RCC 7860 (cell line): ENCODE measurements around the gene MYL11.
"Not testable (repeated sequence)": the region's sequence is repeated elsewhere in the genome, so short reads cannot be mapped to it uniquely, and the experiment has no call there.

Experiments used
- DNase-seq: peaks from one replicate; pipeline ENCODE4 v3.0.0-alpha.2; 2015; ENCODE audit warnings: low spot score
- FAIRE-seq: peaks from 2 replicates; lab custom pipeline; 2012; peaks lifted over from hg19 to GRCh38; lab: Jason Lieb, UNC

MYL11 gene

DNA sequence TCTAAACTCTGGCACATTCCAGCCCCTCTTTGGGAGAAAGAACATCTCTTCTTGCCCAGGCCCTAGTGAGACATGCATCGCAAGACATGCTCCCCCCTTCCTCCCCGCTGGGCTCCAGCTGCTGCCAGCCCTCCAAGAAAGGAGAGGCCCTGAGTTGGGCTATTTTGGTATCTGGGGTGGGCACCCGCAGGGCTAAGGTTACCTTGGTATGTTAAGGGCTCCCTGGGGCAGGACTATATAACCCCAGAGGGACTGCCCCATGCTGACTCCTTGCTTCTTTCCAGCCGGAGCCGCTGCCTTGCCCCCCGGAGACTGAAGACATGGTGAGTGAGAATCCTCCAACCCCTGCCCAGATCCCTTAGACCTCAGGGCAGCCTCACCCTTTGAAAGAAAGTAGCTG, at the start of gene MYL11:
MYL11 (plus strand) TSS at position 265 of the 400 bp plus-strand sequence; CDS start at position 321, 56 bp downstream.
- DNase-seq (no peak), FAIRE-seq (no peak)

DNA sequence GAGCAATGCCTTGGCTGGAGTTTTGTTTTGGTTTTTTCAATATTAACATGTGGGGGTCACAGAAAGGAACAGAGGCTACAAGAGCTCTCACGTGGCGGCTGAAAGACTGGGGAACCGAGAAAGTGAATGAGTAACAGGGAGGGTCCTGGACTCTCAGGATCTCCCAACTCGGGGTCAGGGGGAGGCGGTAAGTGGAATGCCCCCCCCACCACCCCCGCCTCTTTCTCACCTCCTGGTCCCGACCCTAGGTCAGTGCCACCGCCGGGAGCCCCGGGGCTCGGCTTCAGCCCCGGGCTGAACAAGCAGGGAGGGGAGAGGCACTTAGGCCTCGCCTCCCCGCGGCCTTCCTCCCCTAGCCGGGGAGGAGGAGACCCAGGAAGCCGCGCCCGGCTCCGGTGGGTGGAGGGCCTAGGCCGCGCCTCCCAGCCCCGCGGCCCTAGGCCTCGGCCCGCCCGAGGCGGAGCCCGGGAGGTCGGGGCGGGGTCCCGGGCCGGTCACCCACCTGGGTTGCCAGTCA, 40.1 kb upstream of the MYL11 start:
- FAIRE-seq = not testable (repeated sequence)
- peak; percentile 40 for DNase-seq

GRCh38 chr16:30335028-30335597, 39.5 kb upstream of the MYL11 start:
- FAIRE-seq = not testable (repeated sequence)

GRCh38 chr16:30335598-30336474, 38.8 kb upstream of the MYL11 start:
- DNase-seq (peak; percentile 55), FAIRE-seq (no peak)

More at GRCh38 chr16:30335028-30335597, 39.5 kb upstream of the MYL11 start:
- peak; percentile 55 for DNase-seq

DNA sequence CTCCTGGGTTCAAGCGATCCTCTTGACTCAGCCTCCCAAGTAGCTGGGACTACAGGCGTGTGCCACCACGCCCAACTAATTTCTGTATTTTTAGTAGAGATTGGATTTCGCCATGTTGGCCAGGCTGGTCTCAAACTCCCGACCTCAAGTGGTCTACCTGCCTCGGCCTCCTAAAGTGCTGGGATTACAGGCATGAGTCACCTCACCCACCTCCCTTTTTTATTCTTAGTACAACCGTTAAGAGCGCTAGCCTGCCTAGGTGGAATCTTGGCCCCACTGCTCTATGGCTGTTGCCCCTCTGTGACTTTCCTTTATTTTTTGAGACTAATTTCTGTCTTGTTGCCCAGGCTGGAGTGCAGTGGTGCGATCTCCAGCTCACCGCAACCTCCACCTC, 36.6 kb upstream of the MYL11 start:
- not testable (repeated sequence) for DNase-seq, FAIRE-seq

DNA sequence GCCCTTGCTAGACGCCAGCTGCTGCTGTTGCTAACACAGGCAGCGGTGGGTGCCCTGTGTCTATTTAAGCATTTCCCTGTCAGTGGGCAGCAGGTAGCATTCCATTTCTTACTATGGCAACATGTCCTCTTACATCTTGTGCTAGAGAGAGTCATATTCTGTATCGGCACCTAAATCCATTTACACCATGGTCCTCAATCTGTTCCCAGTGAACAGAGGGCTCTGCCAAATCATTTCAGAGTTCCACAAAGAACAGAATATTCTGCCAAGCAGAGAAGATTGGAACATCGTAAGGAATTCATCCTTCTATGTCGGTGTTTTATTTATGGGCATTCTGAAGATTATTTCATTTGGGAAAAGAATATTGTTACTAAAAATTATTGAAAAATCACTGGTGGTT, 35.9 kb upstream of the MYL11 start:
- FAIRE-seq = not testable (repeated sequence)

DNA sequence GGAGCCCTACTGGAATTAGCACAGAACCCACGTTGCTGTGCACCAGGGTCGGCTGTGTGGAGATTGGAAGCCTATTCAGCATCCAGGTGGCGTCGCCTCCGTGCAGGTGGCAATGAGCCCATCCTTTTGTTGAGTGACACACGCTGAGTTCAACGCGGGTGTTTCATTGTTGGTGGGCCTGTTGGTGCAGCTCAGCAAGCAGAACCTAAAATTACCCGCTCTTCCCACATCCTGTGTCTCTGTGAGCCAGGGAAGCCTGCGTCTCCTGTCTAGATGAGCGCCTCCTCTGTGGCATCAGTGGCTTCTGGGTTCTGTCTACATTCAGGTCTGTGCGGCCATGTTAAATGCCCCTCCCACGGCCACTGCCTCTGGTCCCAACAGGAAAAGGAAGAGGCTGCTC, 34.0 kb upstream of the MYL11 start:
- FAIRE-seq = no peak
- no peak for DNase-seq

More for the DNA sequence above, 35.9 kb upstream of the MYL11 start:
- DNase-seq = not testable (repeated sequence)

GRCh38 chr16:30341971-30342370, 32.6 kb upstream of the MYL11 start:
- not testable (repeated sequence) for FAIRE-seq, DNase-seq

DNA sequence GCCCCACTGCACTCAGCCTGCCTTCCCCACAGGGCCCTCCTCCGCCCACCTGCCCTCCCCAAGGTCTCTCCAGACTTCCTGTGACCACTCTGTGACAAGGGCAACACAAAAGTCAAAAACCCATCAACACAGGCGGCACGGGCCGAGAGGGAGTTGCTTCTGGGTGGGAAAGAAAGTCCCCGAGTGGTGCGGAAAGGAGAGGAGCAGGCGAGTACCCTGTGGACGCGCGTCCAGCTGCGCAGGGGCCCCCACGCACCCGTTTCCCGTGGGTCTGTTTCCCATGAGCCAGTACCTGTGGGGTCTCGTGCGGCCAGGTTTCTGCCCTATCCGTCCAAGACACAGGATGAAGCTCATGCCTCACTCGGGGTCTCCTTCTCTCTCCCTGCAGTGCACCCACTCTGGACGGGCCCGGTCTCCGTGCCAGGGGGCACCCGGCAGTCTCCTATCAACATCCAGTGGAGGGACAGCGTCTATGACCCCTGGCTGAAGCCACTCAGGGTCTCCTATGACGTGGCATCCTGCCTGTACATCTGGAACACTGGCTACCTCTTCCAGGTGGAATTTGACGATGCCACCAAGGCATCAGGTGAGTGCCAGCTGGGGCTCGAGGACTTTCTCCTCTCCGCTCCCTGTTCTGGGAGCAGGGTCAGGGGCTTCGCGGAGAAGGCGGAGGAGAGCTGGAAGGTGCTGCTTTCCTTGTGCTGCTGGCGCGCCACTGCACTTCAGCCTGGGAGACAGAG, 31.7 kb upstream of the MYL11 start:
- no peak for DNase-seq
- no peak for FAIRE-seq

DNA sequence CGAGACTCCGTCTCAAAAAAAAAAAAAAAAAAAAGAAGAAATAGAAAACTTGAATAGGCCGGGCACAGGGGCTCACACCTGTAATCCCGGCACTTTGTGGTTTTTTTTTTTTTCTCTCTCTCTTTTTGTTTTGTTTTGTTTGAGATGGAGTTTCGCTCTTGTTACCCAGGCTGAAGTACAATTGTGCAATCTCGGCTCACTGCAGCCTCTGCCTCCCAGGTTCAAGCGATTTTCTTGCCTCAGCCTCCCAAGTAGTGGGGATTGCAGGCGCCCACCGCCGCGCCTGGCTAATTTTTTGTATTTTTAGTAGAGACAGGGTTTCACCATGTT, 31.1 kb upstream of the MYL11 start:
- DNase-seq, FAIRE-seq: not testable (repeated sequence)

DNA sequence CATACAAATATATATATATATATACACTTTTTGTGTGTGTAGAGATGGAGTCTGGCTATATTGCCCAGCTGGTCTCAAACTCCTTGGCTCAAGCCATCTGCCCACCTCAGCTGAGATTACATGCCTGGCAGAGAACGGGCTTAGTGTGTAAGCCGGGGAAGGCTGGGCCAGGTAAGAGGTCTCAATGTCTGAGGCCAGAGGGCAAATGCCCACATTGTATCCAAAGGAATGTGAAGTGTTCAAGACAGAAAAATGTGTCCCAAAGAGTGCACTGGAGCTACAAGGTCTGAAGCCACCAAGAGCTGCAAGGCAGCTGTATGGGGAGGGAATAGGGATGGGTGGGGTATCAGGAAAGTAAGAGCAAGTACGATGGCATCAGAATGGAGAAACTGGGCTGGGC, 28.3 kb upstream of the MYL11 start:
- DNase-seq = no peak

DNA sequence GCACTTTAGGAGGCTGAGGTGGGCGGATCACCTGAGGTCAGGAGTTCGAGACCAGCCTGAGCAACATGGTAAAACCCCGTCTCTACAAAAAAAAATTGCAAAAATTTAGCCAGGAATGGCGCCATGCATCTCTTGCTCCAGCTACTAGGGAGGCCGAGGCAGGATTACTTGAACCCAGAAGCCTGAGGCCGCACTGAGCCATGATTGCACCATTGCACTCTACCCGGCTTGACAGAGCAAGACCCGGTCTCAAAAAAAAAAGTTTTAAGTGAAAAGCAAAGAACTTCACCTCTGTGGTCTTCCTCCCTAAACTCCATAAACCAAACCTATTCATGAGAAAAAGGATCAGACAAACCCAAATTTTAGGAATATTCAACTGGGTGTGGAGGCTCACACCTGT, 26.5 kb upstream of the MYL11 start:
- FAIRE-seq (no peak), DNase-seq (no peak)

More for the DNA sequence above, 28.3 kb upstream of the MYL11 start:
- FAIRE-seq = no peak

DNA sequence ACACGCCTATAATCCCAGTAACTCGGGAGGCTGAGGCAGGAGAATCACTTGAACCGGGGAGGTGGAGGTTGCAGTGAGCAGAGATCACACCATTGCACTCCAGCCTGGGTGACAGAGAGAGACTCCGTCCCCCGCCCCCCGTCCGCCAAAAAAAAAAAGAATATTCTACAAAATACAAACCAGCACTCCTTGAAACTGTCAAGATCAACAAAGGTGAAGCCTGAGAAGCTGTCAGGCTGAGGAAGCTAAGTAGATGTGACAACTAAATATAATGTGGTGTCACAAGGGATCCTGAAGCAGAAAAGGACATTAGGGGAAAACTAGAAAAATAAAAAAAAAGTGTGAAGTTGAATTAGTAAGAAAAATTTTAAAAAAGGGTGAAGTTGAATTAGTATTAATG, 25.7 kb upstream of the MYL11 start:
- FAIRE-seq (no peak), DNase-seq (no peak)

- FAIRE-seq (no peak), DNase-seq (no peak)
These were observed 24.9 kb upstream of the MYL11 start for GRCh38 chr16:30349675-30350074.

GRCh38 chr16:30350134-30350871, 24.3 kb upstream of the MYL11 start:
- FAIRE-seq = no peak

DNA sequence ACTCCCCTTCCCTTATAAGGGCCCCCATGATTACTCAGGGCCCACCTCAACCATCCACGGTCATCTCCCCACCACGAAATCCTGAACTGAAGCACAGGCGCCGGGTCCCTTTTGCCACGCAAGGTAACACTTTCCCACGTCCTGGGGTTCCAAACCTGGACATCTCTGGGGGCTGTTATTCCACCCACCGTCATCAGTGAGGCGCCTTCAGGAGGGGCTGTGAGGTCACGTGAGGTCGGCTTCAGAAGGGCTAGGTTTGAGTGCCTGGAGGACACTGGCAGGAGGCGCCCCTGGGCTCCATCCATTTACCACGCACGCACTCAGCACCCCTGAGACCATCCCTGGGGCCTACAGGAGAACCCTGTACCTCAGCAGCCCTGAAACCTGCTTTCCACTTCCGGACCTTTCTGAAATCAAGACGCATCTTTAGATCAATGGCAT, 23.6 kb upstream of the MYL11 start:
- DNase-seq = no peak
- FAIRE-seq = no peak

More at GRCh38 chr16:30350134-30350871, 24.3 kb upstream of the MYL11 start:
- no peak for DNase-seq

GRCh38 chr16:30351586-30352419, 22.8 kb upstream of the MYL11 start:
- DNase-seq (peak; percentile 45), FAIRE-seq (peak; percentile 79)

GRCh38 chr16:30352488-30353401, 21.9 kb upstream of the MYL11 start:
- FAIRE-seq = no peak

More at GRCh38 chr16:30352488-30353401, 21.9 kb upstream of the MYL11 start:
- no peak for DNase-seq
